ENCODE results near the gene FYB1.

The FYB1 gene

DNA sequence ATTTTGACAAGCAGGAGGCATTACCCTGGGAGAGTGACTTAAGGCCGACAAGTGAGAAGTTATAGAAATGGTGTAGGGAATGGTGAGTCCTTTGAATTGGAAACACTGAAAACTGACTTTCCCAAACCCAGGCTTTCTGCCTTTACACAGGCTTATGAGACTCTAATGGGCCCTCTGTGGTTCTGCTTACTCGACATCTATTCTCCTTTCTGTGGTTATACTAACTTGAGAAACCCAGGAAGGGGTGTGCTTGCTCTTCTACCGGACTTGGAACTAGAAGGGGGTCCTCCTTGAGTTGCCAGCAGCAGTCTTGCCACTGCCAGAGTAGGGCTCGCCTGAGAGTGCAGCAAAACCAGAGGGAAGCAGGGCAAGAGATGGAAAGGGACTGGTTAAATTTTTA lies 63.3 kb downstream of the FYB1 start:
- no peaks in the 10 kb centered on the region for H3K4me1 ChIP-seq (ENCODE audit: control insufficient read depth, insufficient read depth, low read length, poor library complexity, severe bottlenecking)
- 93% methylated on average over 2 to 4 of the region's 4 CpGs for WGBS, 2 experiments (ENCODE audit: insufficient coverage in 2 of 2)
- H3K4me3 ChIP-seq (ENCODE audit: extremely low read depth, insufficient read depth, low read length, poor library complexity, severe bottlenecking) = no peak overlapping the region
- no peaks in the 10 kb centered on the region for H3K9me3 ChIP-seq (ENCODE audit: control insufficient read depth, low read length)
- no peak overlapping the region for H3K27ac ChIP-seq (ENCODE audit: low read depth, low read length, severe bottlenecking)
- no peaks in the 10 kb centered on the region for H3K36me3 ChIP-seq (ENCODE audit: control insufficient read depth, insufficient read depth, low read length)

DNA sequence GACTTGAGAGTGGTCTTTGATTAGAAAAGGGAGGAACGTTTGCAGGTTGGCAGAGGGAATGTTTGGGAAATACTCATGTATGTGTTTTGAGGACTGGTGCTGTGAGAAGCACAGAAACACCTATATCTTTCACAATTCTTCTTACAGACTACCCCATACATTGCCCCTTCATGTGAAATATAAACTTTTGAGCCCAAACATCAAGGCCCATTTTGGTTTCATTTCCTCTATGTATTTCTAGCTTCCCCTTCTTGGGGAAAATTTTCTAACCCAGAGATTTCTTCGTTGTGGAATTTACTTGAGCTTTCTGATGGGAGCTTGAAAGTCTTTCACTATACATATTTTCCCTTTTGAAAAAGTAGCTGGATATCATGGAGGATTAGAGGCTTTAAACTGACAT lies 67.6 kb downstream of the FYB1 start:
- Histone ChIP-seq H3K4me1 (ENCODE audit: control insufficient read depth, insufficient read depth, low read length, poor library complexity, severe bottlenecking) (no peaks in the 10 kb centered on the region), H3K36me3 (ENCODE audit: control insufficient read depth, insufficient read depth, low read length) (no peaks in the 10 kb centered on the region), H3K4me3 (ENCODE audit: extremely low read depth, insufficient read depth, low read length, poor library complexity, severe bottlenecking) (no peak overlapping the region), H3K27ac (ENCODE audit: low read depth, low read length, severe bottlenecking) (no peak overlapping the region), H3K9me3 (ENCODE audit: control insufficient read depth, low read length) (no peaks in the 10 kb centered on the region)
- WGBS, 2 experiments (ENCODE audit: insufficient coverage in 2 of 2) = no CpG with 5 or more reads among the region's 2 CpGs

DNA sequence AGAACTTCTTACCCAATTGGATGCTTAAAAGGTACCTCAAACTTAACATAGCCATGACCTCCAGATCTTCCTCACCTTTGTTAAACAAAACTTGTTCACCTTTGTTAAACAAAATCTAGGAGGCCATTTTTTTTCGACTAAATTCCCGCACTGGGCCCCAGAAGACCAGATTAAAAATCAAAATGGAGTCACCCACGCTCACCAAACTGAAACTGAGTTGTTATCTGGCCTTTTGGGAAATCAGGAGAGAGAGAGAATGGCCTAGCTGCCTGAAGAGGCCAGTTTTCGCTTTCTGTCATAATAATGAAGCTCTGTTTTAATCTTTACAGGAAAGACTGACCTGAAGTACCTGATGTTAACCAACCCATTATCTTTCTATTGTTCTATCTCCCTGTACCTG lies 69.4 kb downstream of the FYB1 start:
- Histone ChIP-seq H3K4me1 (ENCODE audit: control insufficient read depth, insufficient read depth, low read length, poor library complexity, severe bottlenecking) (no peaks in the 10 kb centered on the region), H3K27ac (ENCODE audit: low read depth, low read length, severe bottlenecking) (no peak overlapping the region), H3K4me3 (ENCODE audit: extremely low read depth, insufficient read depth, low read length, poor library complexity, severe bottlenecking) (no peak overlapping the region), H3K9me3 (ENCODE audit: control insufficient read depth, low read length) (no peaks in the 10 kb centered on the region), H3K36me3 (ENCODE audit: control insufficient read depth, insufficient read depth, low read length) (no peaks in the 10 kb centered on the region)
- 86 to 92% methylated on average over 4 of the region's 4 CpGs for WGBS, 2 experiments (ENCODE audit: insufficient coverage in 2 of 2)

DNA sequence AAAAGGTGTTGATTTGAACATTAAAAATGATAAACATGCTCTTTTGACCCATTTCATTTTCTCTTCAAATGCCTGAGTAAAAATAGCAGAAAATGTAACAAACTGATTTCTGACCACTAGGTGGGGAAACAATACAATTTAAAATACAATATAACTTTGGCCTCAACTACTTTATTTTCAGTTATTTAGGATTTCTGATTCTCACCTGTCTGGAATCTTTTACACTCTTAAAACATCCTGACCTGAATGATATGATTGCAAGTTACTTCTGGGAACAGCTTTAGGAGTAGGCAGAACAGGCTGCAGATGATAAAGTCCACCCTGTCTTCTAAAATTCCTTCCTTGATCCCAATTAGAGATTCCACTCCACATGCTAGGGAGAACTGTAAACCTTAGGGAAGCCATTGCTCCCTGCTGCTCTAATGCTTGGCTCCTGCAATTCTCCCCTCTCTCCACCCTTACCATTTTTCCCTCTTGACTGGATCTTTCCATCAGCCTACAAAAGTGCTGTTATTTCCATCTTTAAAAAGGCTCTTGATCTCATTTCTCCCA lies 70.3 kb downstream of the FYB1 start:
- Histone ChIP-seq H3K4me1 (ENCODE audit: control insufficient read depth, insufficient read depth, low read length, poor library complexity, severe bottlenecking) (no peaks in the 10 kb centered on the region), H3K4me3 (ENCODE audit: extremely low read depth, insufficient read depth, low read length, poor library complexity, severe bottlenecking) (no peak overlapping the region), H3K36me3 (ENCODE audit: control insufficient read depth, insufficient read depth, low read length) (no peaks in the 10 kb centered on the region), H3K9me3 (ENCODE audit: control insufficient read depth, low read length) (no peaks in the 10 kb centered on the region), H3K27ac (ENCODE audit: low read depth, low read length, severe bottlenecking) (no peak overlapping the region)

DNA sequence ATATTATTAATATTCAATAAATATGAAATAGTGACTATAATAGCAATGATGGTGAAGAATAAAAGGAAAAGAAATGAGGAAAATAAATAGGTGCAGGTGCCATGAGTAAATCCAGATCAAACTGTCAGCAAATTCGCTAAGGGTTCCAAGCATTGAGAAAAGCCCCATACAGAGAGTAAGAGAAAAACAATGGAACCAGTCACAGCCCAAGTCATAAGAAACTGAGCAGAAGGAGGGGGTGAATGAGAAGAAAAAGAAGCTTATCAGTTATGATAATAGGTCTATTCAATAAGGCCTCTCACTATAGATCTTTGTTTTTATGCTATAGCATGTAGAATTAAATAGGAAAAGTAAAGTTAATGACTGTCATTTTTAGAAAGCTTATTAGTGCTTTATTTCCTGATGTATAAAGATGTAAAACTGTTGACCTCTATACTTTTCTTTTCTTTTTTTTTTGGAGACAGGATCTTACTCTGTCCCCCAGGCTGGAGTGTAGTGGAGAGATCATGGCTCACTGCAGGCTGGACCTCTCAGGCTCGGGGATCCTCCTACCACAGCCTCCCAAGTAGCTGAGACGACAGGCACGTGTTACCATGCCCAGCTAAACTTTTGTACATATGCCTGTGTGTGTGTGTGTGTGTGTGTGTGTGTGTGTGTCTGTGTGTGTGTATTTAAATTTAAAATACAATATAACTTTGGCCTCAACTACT lies 72.4 kb downstream of the FYB1 start:
- WGBS, 2 experiments (ENCODE audit: insufficient coverage in 2 of 2) = 45 to 78% methylated on average over 1 of the region's 4 CpGs
- Histone ChIP-seq H3K4me1 (ENCODE audit: control insufficient read depth, insufficient read depth, low read length, poor library complexity, severe bottlenecking) (no peaks in the 10 kb centered on the region), H3K4me3 (ENCODE audit: extremely low read depth, insufficient read depth, low read length, poor library complexity, severe bottlenecking) (no peak overlapping the region), H3K36me3 (ENCODE audit: control insufficient read depth, insufficient read depth, low read length) (no peaks in the 10 kb centered on the region), H3K27ac (ENCODE audit: low read depth, low read length, severe bottlenecking) (no peak overlapping the region), H3K9me3 (ENCODE audit: control insufficient read depth, low read length) (no peaks in the 10 kb centered on the region)

DNA sequence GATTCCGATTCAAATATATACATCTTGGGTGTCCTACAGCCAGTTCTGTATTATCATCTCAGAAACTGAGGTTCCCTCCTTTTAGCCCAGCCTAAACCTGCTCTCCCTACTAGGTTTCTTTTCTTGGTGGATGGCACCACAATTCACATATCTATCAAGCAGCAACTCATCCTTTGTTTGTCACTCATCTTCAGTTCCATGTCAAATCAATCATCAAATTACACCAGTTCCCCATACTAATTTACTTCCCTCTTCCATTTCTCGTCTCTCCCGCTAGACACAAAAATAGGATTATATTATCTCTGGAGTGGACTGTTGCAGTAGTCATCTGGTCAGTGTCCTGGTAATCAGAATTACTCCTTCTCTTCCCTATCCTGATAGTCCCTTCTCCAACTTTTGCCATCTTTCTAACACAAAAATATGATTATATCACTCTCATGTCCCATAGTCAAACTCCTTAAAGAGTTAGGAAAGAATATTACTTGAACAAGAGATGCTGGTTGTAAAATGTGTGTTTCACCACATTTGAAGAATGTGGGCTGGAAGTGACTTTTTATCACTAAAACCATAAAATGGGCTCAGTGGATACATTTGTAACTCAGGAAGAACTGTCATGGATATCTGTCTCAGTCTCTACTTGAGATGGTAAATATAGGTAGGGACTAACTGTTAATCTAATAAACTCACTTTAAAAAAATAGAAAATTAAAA lies 76.1 kb downstream of the FYB1 start:
- Histone ChIP-seq H3K27ac (ENCODE audit: low read depth, low read length, severe bottlenecking) (no peak overlapping the region), H3K4me3 (ENCODE audit: extremely low read depth, insufficient read depth, low read length, poor library complexity, severe bottlenecking) (no peak overlapping the region), H3K36me3 (ENCODE audit: control insufficient read depth, insufficient read depth, low read length) (no peaks in the 10 kb centered on the region), H3K4me1 (ENCODE audit: control insufficient read depth, insufficient read depth, low read length, poor library complexity, severe bottlenecking) (no peaks in the 10 kb centered on the region), H3K9me3 (ENCODE audit: control insufficient read depth, low read length) (no peaks in the 10 kb centered on the region)
- 86 to 100% methylated on average over 1 of the region's 3 CpGs for WGBS, 2 experiments (ENCODE audit: insufficient coverage in 2 of 2)

DNA sequence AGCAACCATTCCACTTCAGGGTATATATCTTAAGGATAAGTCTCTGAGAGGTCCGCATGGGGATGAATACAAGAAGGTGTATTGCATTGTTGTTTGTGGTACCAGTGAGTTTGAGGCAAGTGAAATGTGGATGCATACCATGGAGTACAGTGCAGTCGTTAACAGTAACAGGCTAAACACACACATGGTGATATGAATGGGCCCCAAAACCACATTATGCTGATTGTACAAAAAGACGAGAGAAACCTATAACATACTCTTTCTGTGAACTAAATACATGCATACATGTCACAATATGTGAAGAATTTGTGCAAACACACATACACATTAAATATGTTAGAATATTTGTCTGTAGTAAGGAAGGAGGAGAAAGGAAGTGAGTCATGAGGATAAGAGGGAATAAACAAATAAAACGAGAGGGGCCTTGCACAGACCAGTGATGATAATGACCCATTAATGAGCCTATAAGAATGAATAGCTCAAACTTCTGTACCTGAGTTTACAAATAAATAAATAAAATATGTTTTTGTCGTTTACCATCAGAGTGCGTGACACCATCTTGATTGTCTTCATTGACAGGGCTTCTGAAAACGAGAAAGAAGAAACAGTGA lies 78.7 kb downstream of the FYB1 start:
- Histone ChIP-seq H3K4me3 (ENCODE audit: extremely low read depth, insufficient read depth, low read length, poor library complexity, severe bottlenecking) (no peak overlapping the region), H3K27ac (ENCODE audit: low read depth, low read length, severe bottlenecking) (no peak overlapping the region)
- WGBS, 2 experiments (ENCODE audit: insufficient coverage in 2 of 2) = 88 to 100% methylated on average over 2 to 3 of the region's 7 CpGs

DNA sequence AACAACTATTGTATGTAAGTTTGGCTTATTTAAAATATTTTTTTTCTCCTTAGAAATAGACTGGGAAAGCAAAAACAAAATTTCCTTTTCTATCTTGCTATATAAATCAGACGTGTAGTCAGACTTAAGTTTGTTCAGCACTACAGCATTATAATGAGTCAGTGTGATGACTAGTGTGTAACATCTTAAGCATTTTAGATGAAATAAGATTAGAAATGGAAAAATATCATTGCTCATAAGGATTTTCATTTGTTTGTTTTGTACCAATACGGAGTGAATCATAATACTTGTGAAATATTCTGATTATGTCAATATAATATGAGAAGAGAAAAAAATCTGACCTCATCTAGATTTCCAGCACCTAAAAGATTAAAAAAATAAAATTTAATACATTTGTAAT lies 80.5 kb downstream of the FYB1 start:
- 100% methylated on average over 1 of the region's 2 CpGs; no CpG with 5 or more reads in 1 of the 2 experiments for whole genome bisulfite sequencing, 2 experiments (ENCODE audit: insufficient coverage in 2 of 2)
- Histone ChIP-seq H3K4me1 (ENCODE audit: control insufficient read depth, insufficient read depth, low read length, poor library complexity, severe bottlenecking) (no peaks in the 10 kb centered on the region), H3K36me3 (ENCODE audit: control insufficient read depth, insufficient read depth, low read length) (no peaks in the 10 kb centered on the region), H3K9me3 (ENCODE audit: control insufficient read depth, low read length) (no peaks in the 10 kb centered on the region), H3K27ac (ENCODE audit: low read depth, low read length, severe bottlenecking) (no peak overlapping the region), H3K4me3 (ENCODE audit: extremely low read depth, insufficient read depth, low read length, poor library complexity, severe bottlenecking) (no peak overlapping the region)

More for the DNA sequence above, 78.7 kb downstream of the FYB1 start:
- Histone ChIP-seq H3K36me3 (ENCODE audit: control insufficient read depth, insufficient read depth, low read length) (no peaks in the 10 kb centered on the region), H3K4me1 (ENCODE audit: control insufficient read depth, insufficient read depth, low read length, poor library complexity, severe bottlenecking) (no peaks in the 10 kb centered on the region), H3K9me3 (ENCODE audit: control insufficient read depth, low read length) (no peaks in the 10 kb centered on the region)

DNA sequence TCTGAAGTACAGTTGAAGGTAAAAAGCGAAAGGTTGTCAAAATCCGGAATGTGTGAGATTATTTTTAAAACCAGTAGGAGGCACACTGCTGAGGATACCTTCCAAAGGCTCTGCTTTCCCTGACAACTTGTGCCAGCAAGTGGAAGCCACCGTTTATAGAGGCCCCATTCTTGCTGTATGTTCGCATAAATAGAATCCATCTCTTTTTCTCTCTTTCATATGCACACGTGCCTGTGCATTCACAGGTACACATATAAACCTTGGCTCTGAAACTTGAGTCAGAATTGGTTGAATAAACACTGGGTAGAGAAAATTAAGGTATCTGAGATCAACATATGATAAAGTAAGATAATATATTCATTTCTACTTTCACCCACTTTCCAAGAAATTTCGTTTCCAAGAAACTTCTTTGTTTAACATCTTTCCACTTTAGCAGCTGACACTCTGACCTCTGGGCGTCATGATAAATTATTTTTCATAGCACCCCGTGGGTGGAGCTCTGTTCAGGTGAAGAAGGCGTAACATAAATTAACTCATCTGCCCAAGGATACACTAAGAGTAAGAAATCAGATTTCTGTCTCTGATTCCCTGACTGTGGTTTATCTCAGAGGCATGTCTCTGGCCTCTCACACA lies 81.4 kb downstream of the FYB1 start:
- Histone ChIP-seq H3K4me1 (ENCODE audit: control insufficient read depth, insufficient read depth, low read length, poor library complexity, severe bottlenecking) (no peaks in the 10 kb centered on the region), H3K4me3 (ENCODE audit: extremely low read depth, insufficient read depth, low read length, poor library complexity, severe bottlenecking) (no peak overlapping the region), H3K9me3 (ENCODE audit: control insufficient read depth, low read length) (no peaks in the 10 kb centered on the region), H3K27ac (ENCODE audit: low read depth, low read length, severe bottlenecking) (no peak overlapping the region), H3K36me3 (ENCODE audit: control insufficient read depth, insufficient read depth, low read length) (no peaks in the 10 kb centered on the region)
- 41 to 65% methylated on average over 4 to 6 of the region's 9 CpGs for WGBS, 2 experiments (ENCODE audit: insufficient coverage in 2 of 2)

DNA sequence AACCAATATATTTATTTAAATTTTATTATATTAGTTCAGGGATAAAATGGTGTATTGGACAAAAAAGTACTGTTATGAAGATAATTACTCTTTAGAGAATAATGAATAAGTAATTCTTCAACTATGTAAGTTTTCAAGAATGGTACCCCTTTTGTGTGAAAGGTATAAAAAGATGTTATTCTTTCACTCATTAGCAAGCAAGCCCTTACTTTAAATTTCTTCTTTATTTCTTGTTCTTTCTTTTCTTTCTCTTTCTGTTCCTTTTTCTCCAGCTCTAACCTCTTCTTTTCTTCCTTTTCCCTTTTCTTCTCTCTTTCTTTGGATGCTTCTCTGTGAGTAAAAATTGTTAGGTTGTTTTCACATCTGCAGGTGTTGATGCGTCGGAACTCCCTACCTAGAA lies 82.0 kb downstream of the FYB1 start:
- Histone ChIP-seq H3K4me3 (ENCODE audit: extremely low read depth, insufficient read depth, low read length, poor library complexity, severe bottlenecking) (no peak overlapping the region), H3K9me3 (ENCODE audit: control insufficient read depth, low read length) (no peaks in the 10 kb centered on the region), H3K36me3 (ENCODE audit: control insufficient read depth, insufficient read depth, low read length) (no peaks in the 10 kb centered on the region), H3K4me1 (ENCODE audit: control insufficient read depth, insufficient read depth, low read length, poor library complexity, severe bottlenecking) (no peaks in the 10 kb centered on the region), H3K27ac (ENCODE audit: low read depth, low read length, severe bottlenecking) (no peak overlapping the region)
- WGBS, 2 experiments (ENCODE audit: insufficient coverage in 2 of 2) = no CpG with 5 or more reads among the region's 2 CpGs

Data from mesodermal cell (in vitro differentiated cells).